Adipocyte (in vitro differentiated cells): ENCODE data around the gene C10orf120.
A peak's percentile ranks its signal among the peaks of the same experiment; 100 is the strongest.

Source experiments
- DNase-seq: peaks from one replicate; pipeline ENCODE4 v3.0.0-alpha.2; 2015; ENCODE audit warnings: low read depth
- H3K27me3 ChIP-seq: replicated peaks from 2 replicates; pipeline ENCODE4 v1.7.0; 2013; ENCODE audit warnings: mild to moderate bottlenecking, low read length, moderate library complexity; ENCODE audit not compliant: control insufficient read depth, insufficient read depth
- H3K36me3 ChIP-seq: 2 replicates; pipeline ENCODE4 v1.7.0; 2013; ENCODE audit warnings: low read length, mild to moderate bottlenecking, moderate library complexity; ENCODE audit not compliant: control insufficient read depth, insufficient read depth, severe bottlenecking
- H3K4me1 ChIP-seq: 2 replicates; pipeline ENCODE4 v1.7.0; 2013; ENCODE audit warnings: mild to moderate bottlenecking, low read length, moderate library complexity; ENCODE audit not compliant: control insufficient read depth, insufficient read depth
- H3K4me3 ChIP-seq: 2 replicates; pipeline ENCODE4 v1.7.0; 2013; ENCODE audit warnings: mild to moderate bottlenecking, low read length, moderate library complexity
- H3K9ac ChIP-seq: 2 replicates; pipeline ENCODE4 v1.7.0; 2013; ENCODE audit warnings: mild to moderate bottlenecking, low read length, moderate library complexity
- H3K9me3 ChIP-seq: 2 replicates; pipeline ENCODE4 v1.7.0; 2013; ENCODE audit warnings: mild to moderate bottlenecking, low read length, moderate library complexity; ENCODE audit not compliant: control insufficient read depth

The C10orf120 gene

DNA sequence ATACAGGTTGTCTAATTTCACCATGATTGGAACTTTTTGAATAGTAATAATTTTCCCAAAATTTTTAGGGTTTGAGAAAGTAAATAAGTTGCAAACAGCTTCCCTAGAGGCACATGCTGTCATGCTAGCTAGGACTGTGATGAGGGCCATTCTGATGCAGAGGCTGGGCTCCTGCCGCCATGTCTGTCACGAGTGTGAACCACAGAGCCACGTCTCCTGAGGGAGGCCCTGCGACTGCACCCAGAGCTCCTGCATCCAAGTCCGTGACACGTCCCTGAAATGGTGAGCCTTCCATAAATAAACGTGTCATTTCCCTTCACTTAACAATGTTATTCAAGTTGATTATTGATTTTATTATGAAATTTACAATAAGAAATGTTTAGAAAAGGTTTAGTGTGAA, 40.0 kb downstream of the C10orf120 start:
- H3K36me3 ChIP-seq: no peaks in the 10 kb centered on the region
- DNase-seq: no peak
- H3K9me3 ChIP-seq: no peaks in the 10 kb centered on the region
- no peak overlapping the region for H3K4me3 ChIP-seq
- H3K9ac ChIP-seq: no peak overlapping the region
- H3K4me1 ChIP-seq: no peaks in the 10 kb centered on the region
- H3K27me3 ChIP-seq: peaks cover 29% of the 10 kb centered on the region

DNA sequence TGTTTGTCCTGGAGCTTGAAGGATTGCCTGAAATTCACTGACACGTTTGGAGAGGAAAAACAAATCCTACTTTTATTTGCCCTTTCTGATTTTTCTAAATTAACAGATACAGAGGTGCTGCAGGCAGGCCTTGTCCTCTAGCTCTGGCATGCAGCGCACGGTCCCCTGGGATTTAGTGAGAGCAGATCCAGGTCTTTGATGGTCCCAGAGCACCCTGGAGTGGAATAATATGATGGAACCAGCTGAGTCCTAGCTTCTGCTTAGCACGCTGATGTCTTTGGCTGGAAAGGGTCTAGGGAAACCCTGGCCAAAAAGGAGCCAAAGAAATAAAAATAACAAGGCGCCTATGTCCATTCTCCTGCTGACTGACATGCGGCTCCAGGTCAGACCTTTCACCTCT, 40.5 kb downstream of the C10orf120 start:
- Histone ChIP-seq H3K4me1 (no peaks in the 10 kb centered on the region), H3K9ac (no peak overlapping the region), H3K27me3 (peaks cover 29% of the 10 kb centered on the region), H3K4me3 (no peak overlapping the region), H3K36me3 (no peaks in the 10 kb centered on the region), H3K9me3 (no peaks in the 10 kb centered on the region)
- no peak for DNase-seq

DNA sequence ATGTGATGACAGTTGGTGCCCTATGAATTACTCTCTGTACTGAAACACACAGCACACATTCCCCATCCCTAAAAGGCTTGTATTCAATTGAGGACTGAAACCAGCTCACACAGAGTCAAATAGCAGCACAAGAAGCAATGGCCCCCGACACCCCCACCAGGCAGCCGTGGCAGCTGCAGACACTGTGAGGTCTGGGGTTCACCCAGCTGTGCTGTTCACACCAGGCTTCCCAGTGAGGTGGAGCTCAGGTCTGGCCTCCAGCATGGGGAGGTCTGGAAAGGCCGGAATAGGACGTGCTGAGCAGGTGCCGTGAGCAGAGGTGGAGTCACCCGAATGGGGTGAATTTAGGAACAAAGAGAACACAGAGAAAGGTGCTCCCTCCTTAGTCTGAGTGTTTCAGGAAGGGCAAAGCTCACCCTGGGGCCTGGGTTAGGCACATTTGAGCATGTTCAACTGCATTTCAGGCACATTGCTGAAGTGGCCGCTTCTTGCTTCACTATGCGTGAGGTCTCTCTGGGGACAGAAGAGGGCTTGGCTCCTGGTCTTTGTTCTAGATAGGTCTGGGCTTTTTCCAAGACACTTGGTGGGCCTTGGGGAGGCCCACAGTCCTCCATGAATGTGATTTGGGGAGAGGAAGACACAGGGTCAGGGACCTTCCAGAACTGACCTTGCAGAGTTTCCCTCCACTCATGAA, 41.1 kb downstream of the C10orf120 start:
- Histone ChIP-seq H3K4me1 (no peaks in the 10 kb centered on the region), H3K9me3 (no peaks in the 10 kb centered on the region), H3K9ac (no peak overlapping the region), H3K36me3 (no peaks in the 10 kb centered on the region), H3K27me3 (peaks cover 31% of the 10 kb centered on the region), H3K4me3 (no peak overlapping the region)
- DNase-seq: no peak

DNA sequence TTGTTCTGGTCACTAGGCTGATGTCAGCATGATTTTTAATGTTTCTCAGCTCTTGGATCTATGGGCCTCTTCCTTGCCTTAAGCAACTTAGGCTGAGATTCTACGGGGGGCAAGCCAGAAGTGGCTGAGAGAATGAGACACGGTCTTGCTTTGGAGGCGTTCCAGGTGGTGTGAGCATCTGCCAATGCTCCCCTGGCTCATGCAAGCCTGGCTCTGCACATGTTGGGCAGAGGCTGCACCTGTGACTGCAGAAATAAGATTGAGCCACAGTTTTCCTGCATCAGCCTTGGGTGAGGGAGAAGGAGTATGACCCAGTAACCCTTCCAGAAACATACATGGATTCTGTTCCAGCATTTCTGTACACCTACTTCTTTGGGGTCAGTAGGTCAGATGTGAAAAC, 41.9 kb downstream of the C10orf120 start:
- Histone ChIP-seq H3K27me3 (peaks cover 31% of the 10 kb centered on the region), H3K4me1 (no peaks in the 10 kb centered on the region), H3K4me3 (no peak overlapping the region), H3K9me3 (peaks cover under 1% of the 10 kb centered on the region), H3K9ac (no peak overlapping the region), H3K36me3 (no peaks in the 10 kb centered on the region)
- DNase-seq: no peak

DNA sequence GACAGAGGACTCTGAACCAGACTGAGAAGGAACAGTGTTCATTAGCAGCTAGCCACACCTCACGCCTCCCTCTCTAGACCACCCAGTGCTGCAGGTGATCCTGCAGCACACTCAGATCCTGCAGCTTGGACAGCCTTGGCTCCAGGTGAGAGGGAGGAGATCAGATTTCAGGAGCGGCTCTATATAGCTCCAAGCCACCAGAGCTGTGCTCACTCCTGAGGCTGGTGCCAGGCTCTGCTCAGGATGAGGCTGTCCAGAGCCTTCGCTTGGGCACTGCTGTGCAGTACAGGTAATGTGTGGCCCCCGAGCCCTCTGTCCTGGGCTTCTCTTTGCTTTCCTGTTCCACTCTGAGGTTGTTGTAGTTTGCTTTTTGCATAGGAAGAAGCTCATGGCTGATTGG, 42.4 kb downstream of the C10orf120 start:
- DNase-seq: no peak
- H3K9me3 ChIP-seq: peaks cover 5% of the 10 kb centered on the region
- H3K4me1 ChIP-seq: no peaks in the 10 kb centered on the region
- no peak overlapping the region for H3K9ac ChIP-seq
- H3K36me3 ChIP-seq: no peaks in the 10 kb centered on the region
- H3K4me3 ChIP-seq: no peak overlapping the region
- H3K27me3 ChIP-seq: peaks cover 31% of the 10 kb centered on the region

DNA sequence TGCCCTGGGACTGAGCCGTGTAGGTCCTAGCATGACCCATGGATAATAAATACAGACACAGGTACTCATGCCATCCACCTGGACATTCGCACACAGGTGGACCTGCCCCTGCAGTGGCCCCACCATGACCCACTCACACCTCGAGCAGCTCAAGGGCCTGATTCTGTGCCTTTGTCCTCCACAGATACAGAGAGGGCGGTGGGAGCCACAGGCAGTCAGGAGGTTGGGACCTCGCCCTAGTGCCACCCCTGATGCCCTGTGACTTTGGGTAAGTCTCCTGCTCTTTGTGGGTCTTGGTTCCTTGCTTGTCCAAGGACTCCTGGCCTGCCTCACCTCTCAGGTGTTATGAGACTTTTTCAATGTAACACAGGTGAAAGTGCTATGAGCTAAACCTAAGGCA, 42.9 kb downstream of the C10orf120 start:
- DNase-seq: no peak
- no peaks in the 10 kb centered on the region for H3K4me1 ChIP-seq
- H3K4me3 ChIP-seq: no peak overlapping the region
- H3K9me3 ChIP-seq: peaks cover 7% of the 10 kb centered on the region
- peaks cover 29% of the 10 kb centered on the region for H3K27me3 ChIP-seq
- H3K36me3 ChIP-seq: no peaks in the 10 kb centered on the region
- H3K9ac ChIP-seq: no peak overlapping the region

DNA sequence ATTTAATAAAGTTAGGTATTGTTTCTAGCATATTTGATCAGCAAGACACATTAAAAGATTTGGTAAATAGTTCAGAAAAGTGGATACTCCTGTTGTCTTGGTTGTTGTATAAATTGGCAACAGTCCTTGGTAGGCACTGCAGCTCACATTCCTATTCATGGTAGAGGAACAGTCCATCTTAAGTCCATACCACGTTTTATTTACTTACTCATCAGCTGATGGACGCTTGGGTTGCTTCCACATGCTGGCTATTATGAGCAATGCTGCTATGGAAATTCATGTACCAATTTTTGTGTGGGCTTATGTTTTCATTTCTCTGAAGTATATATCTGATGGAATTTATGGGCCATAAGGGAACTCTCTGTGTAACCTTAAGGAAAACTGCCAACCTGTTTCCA, 43.3 kb downstream of the C10orf120 start:
- Histone ChIP-seq H3K4me3 (no peak overlapping the region), H3K36me3 (no peaks in the 10 kb centered on the region), H3K9ac (no peak overlapping the region), H3K27me3 (peaks cover 29% of the 10 kb centered on the region), H3K4me1 (no peaks in the 10 kb centered on the region), H3K9me3 (peaks cover 11% of the 10 kb centered on the region)
- peak; percentile 1 for DNase-seq

DNA sequence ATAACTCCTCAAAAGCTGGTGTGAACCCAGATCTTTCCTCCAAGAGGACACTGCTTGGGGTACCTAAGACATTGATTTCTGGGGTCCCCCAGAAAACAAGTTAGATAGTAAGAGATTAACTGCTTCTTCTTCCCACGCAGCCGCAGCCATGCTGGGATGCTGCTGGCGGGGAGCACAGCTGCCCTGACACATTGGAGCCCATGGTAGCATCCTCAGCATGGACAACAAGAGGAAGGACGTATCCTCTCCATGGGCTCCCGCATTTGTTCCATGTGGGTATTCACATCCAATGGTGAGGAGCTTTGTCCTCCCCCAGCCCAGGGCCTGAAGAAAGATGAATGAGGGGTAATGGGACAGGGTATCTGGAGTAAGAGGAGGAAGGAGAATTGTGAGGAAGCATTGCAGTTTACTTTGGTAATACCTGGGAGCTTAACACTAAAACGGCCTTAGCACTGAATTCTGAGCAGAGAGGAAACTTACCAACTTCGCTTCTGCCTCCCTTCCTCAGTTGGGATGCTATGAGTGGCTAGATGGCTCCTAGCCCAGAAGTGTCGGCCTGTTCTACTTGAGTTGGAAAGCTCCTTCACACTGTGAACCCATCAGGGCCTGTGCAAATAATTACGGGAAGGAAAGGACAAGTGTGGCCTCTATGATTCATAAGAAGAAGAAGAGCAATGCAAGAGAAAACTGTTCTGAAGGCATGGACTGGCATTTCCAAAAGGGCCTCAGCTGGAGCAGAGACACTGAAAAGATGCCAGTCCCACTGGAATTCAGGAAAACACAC, 43.9 kb downstream of the C10orf120 start:
- DNase-seq: no peak
- Histone ChIP-seq H3K36me3 (no peaks in the 10 kb centered on the region), H3K4me3 (no peak overlapping the region), H3K4me1 (no peaks in the 10 kb centered on the region), H3K27me3 (peaks cover 25% of the 10 kb centered on the region), H3K9me3 (peaks cover 12% of the 10 kb centered on the region), H3K9ac (no peak overlapping the region)

DNA sequence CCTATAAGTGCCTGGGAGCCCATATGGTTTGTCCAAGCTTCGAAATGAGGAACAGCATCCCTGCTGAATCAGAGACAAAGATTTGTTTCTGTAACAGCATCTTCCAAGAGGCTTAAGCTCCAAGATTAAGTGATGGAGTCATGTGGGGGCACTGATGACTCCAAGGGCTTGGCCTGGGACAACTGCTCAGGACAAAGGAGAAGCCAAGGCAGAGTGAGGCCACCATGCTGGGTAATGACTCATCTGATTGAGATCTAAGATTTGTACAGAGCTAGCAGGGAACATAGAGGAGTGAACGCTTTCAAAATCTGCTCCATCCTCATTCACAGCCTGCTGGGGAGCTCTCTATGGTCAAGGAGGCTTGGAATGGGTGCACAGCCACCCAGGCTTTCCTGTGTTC, 49.3 kb downstream of the C10orf120 start:
- DNase-seq: no peak
- Histone ChIP-seq H3K27me3 (peaks cover 52% of the 10 kb centered on the region), H3K36me3 (no peaks in the 10 kb centered on the region), H3K4me3 (no peak overlapping the region), H3K9me3 (peaks cover 12% of the 10 kb centered on the region), H3K9ac (no peak overlapping the region), H3K4me1 (no peaks in the 10 kb centered on the region)

DNA sequence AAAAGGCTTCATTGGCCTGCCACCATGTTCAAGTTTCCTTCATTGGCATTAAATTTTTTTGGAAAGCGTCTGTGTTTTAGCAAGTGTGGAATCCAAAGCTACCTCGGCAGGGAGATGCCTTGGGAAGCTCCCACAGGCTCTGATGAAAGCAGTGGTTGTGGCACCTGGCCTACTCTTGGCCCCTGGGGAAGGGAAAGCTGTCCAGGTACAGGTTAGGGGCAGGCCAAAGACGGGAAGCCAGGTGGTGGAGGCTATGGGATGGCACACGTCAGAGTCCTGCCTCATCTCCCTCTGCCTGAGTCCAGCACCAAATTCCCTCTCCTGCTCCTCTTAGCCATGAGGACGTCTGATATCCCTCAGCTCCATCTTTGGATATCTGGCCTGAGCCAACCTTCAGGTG, 49.7 kb downstream of the C10orf120 start:
- DNase-seq: no peak
- no peak overlapping the region for H3K4me3 ChIP-seq
- no peak overlapping the region for H3K9ac ChIP-seq
- H3K27me3 ChIP-seq: peaks cover 52% of the 10 kb centered on the region
- peaks cover 12% of the 10 kb centered on the region for H3K9me3 ChIP-seq
- H3K4me1 ChIP-seq: no peaks in the 10 kb centered on the region
- no peaks in the 10 kb centered on the region for H3K36me3 ChIP-seq

DNA sequence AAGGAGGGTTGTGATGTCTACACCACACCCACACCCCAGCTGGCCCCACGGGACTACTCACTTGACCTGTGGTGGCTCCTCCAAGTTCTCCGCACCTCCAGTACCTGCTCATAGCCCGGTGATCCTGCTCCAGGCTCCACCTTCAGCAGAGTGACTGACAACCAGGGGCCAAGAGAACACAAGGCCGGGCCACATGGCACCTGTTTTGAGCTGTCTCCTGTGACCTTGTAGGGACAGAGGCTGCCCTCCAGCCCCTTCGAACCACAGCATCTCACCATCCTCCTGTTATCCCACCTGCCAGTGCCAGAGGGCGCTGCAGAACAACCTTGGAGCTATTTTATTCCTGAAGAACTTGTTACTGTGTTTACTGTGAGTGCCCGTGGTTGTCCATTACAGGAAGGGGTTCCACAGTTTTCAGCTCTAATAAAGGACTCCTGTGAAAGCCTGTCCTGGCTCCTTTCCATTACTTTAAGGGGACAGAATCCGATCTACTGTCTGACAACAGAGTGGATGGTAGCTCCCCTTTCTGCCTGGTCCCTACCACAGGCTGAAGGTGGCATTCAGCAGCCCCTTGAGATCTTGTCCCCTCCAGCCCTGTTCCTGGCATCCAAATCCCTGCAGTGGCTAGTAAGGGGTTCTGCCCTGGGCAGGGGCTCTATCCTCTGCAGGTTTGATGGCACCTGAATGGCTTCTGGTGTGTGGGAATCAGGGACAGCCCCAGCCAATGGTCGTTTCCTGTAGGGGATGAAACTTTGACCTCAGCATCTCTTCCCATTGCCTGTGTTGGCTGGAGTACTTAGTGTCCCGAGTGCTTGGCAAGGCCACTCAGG, 50.8 kb downstream of the C10orf120 start:
- H3K9ac ChIP-seq: no peak overlapping the region
- peaks cover 12% of the 10 kb centered on the region for H3K9me3 ChIP-seq
- H3K4me1 ChIP-seq: no peaks in the 10 kb centered on the region
- no peaks in the 10 kb centered on the region for H3K36me3 ChIP-seq
- no peak overlapping the region for H3K4me3 ChIP-seq
- peak; percentile 46 for DNase-seq
- peaks cover 50% of the 10 kb centered on the region for H3K27me3 ChIP-seq
